ENCODE data around the gene SH3YL1.

Gene SH3YL1

GRCh38 chr2:255195-255594 lies 8.6 kb downstream of the SH3YL1 start:
- DNase-seq = no peak

- DNase-seq = no peak
These were observed 9.6 kb downstream of the SH3YL1 start for GRCh38 chr2:254241-254640.

- DNase-seq = no peak
These were observed 10.6 kb downstream of the SH3YL1 start for GRCh38 chr2:253202-253638.

- DNase-seq = no peak
These were observed 11.7 kb downstream of the SH3YL1 start for GRCh38 chr2:252001-252602.

GRCh38 chr2:249538-250042 lies 14.2 kb downstream of the SH3YL1 start:
- DNase-seq = no peak

- DNase-seq = no peak
These were observed 15.1 kb downstream of the SH3YL1 start for GRCh38 chr2:248724-249123.

GRCh38 chr2:246489-247144 lies 17.2 kb downstream of the SH3YL1 start:
- no peak for DNase-seq

- DNase-seq = no peak
These were observed 19.3 kb downstream of the SH3YL1 start for GRCh38 chr2:244547-244946.

- DNase-seq = no peak
These were observed 25.0 kb downstream of the SH3YL1 start for GRCh38 chr2:238869-239268.

- no peak for DNase-seq
These were observed 25.4 kb downstream of the SH3YL1 start for GRCh38 chr2:238431-238830.

- DNase-seq = no peak
These were observed 26.0 kb downstream of the SH3YL1 start for GRCh38 chr2:237878-238277.

- no peak for DNase-seq
These were observed 26.8 kb downstream of the SH3YL1 start for GRCh38 chr2:236993-237539.

- DNase-seq = no peak
These were observed 29.4 kb downstream of the SH3YL1 start for GRCh38 chr2:234421-234820.

- no peak for DNase-seq
These were observed 30.8 kb downstream of the SH3YL1 start for GRCh38 chr2:233030-233429.

- DNase-seq = no peak
These were observed 32.2 kb downstream of the SH3YL1 start for GRCh38 chr2:231521-232185.

GRCh38 chr2:228518-229278 lies 35.1 kb downstream of the SH3YL1 start:
- no peak for DNase-seq

GRCh38 chr2:228115-228514 lies 35.7 kb downstream of the SH3YL1 start:
- DNase-seq = no peak

- DNase-seq = no peak
These were observed 39.7 kb downstream of the SH3YL1 start for GRCh38 chr2:223971-224760.

GRCh38 chr2:223451-223850 lies 40.4 kb downstream of the SH3YL1 start:
- no peak for DNase-seq

GRCh38 chr2:216068-216467 lies 47.8 kb downstream of the SH3YL1 start:
- no peak for DNase-seq

- DNase-seq = no peak
These were observed 49.7 kb downstream of the SH3YL1 start for GRCh38 chr2:213932-214693.

All from stimulated activated CD4-positive, alpha-beta T cell treated with anti-CD3 and anti-CD28 coated beads, Interleukin-1b, Interleukin-23, amount 100 ng/mL, for 48 hours (primary cell).